IPS DF 19.7 (cell line): Measurements from ENCODE around the gene MORN3.

ENCODE experiments used
- DNase-seq: peaks from one replicate; pipeline ENCODE4 v3.0.0-alpha.2; 2013; ENCODE audit warnings: low read depth, low spot score

MORN3 gene

GRCh38 chr12:121602766-121603165 is 66.7 kb downstream of the MORN3 start:
- no peak for DNase-seq

- DNase-seq, result no peak
These were observed 68.6 kb downstream of the MORN3 start for GRCh38 chr12:121600702-121601336.
